A549 (cell line): ENCODE data around the gene TMPRSS9. TPM values are rescaled to one million over a fixed set of nuclear protein-coding genes. Genes with fewer than 3 reads are reported as not detected.
A peak's percentile ranks its signal among the peaks of the same experiment; 100 is the strongest.

Experiments
- ATAC-seq, 2 experiments: fragments of 200-7000 bp in 1 of 2; fragments of >200 bp in 1 of 2; cut with Nextera tagmentation in 1 of 2; cut with Tn5 transposase in 1 of 2; 3 replicates each; pipeline versions ENCODE4 v1.8.0 to v1.9.1; 2018 to 2020; ENCODE audit warnings: mild to moderate bottlenecking in 1 of 2, moderate library complexity in 1 of 2
- CTCF ChIA-PET: fragments of 300-600 bp; sonication (Branson Sonifier 250); formaldehyde crosslinking; extraction: SDS; loops from one replicate; lab custom pipeline; 2021; ENCODE audit warnings: antibody characterized with exemption, inconsistent platforms; lab: Yijun Ruan, JAX
- POLR2A ChIA-PET: fragments of 350-600 bp; formaldehyde crosslinking; extraction: SDS; loops from one replicate; lab custom pipeline; 2021; ENCODE audit warnings: antibody characterized with exemption, inconsistent platforms; lab: Yijun Ruan, JAX
- DNase-seq, 2 experiments: peaks; one replicate each; pipeline versions ENCODE4 v3.0.0 to v3.0.0-alpha.2; 2011 to 2016; ENCODE audit warnings: low read depth in 1 of 2, low spot score in 1 of 2
- FAIRE-seq: peaks from 2 replicates; lab custom pipeline; 2011; peaks lifted over from hg19 to GRCh38; lab: Jason Lieb, UNC
- H3K27ac ChIP-seq, 2 experiments: fragments of >200 bp; sonication (Bioruptor Twin); formaldehyde crosslinking; 3 replicates each; pipeline ENCODE4 v1.5.1; 2016 to 2017
- H3K4me1 ChIP-seq: fragments of >200 bp; sonication (Bioruptor Twin); formaldehyde crosslinking; 3 replicates; pipeline ENCODE4 v1.6.1; 2016
- H3K4me2 ChIP-seq: fragments of >200 bp; sonication (Bioruptor Twin); formaldehyde crosslinking; 3 replicates; pipeline ENCODE4 v1.6.1; 2016
- H3K4me3 ChIP-seq: fragments of >200 bp; sonication (Bioruptor Twin); formaldehyde crosslinking; 3 replicates; pipeline ENCODE4 v1.5.1; 2016
- H3K9me3 ChIP-seq: fragments of >200 bp; sonication (Bioruptor Twin); formaldehyde crosslinking; 3 replicates; pipeline ENCODE4 v1.6.1; 2016
- BHLHE40 ChIP-seq: IDR thresholded peaks from 2 replicates; pipeline ENCODE4 v1.6.1; 2012; ENCODE audit warnings: low read depth, low read length, inconsistent platforms
- CEBPB ChIP-seq, 2 experiments: fragments of >200 bp in 1 of 2; sonication (Bioruptor Twin) in 1 of 2; formaldehyde crosslinking in 1 of 2; IDR thresholded peaks; 2 replicates each; pipeline ENCODE4 v1.6.1; 2012 to 2016
- EHF ChIP-seq: fragments of 250-450 bp; sonication (Bioruptor Pico); IDR thresholded peaks from 2 replicates; pipeline ENCODE4 v1.5.0; 2020; ENCODE audit warnings: mild to moderate bottlenecking
- EHMT2 ChIP-seq: fragments of 200-600 bp; sonication (generic); IDR thresholded peaks from 2 replicates; pipeline ENCODE4 v1.6.1; 2016; ENCODE audit warnings: antibody characterized with exemption, low read depth, mild to moderate bottlenecking, moderate library complexity
- ESRRA ChIP-seq: fragments of 150-350 bp; IDR thresholded peaks from 2 replicates; pipeline ENCODE4 v1.6.1; 2014; ENCODE audit warnings: mild to moderate bottlenecking, low read length, borderline replicate concordance
- FOSB ChIP-seq: fragments of 250-450 bp; sonication (Bioruptor Pico); IDR thresholded peaks from 2 replicates; pipeline ENCODE4 v1.5.0; 2020; ENCODE audit warnings: mild to moderate bottlenecking, moderate library complexity
- HDAC2 ChIP-seq: fragments of 200-600 bp; sonication (generic); IDR thresholded peaks from 2 replicates; pipeline ENCODE4 v1.6.1; 2016
- HOXB13 ChIP-seq: fragments of 250-450 bp; sonication (Bioruptor Pico); IDR thresholded peaks from 2 replicates; pipeline ENCODE4 v1.5.0; 2020; ENCODE audit warnings: low read depth, mild to moderate bottlenecking, moderate library complexity
- HOXB5 ChIP-seq: fragments of 250-450 bp; sonication (Bioruptor Pico); IDR thresholded peaks from 2 replicates; pipeline ENCODE4 v1.5.0; 2020; ENCODE audit warnings: mild to moderate bottlenecking, moderate library complexity
- JUN ChIP-seq, 2 experiments: fragments of >200 bp; sonication (Bioruptor Twin); formaldehyde crosslinking; IDR thresholded peaks; 2 replicates in 1 of 2; 3 replicates in 1 of 2; pipeline ENCODE4 v1.6.1; 2016 to 2017
- KDM5A ChIP-seq: fragments of 200-600 bp; sonication (generic); IDR thresholded peaks from 2 replicates; pipeline ENCODE4 v1.6.1; 2016; ENCODE audit warnings: antibody characterized with exemption, mild to moderate bottlenecking
- MYC ChIP-seq: IDR thresholded peaks from 2 replicates; pipeline ENCODE4 v1.6.1; 2012; ENCODE audit warnings: mild to moderate bottlenecking, inconsistent platforms, low read length, improper control_type of control experiment, borderline replicate concordance
- PHF8 ChIP-seq: fragments of 200-600 bp; sonication (generic); IDR thresholded peaks from 2 replicates; pipeline ENCODE4 v1.6.1; 2016; ENCODE audit warnings: low read depth, mild to moderate bottlenecking, antibody characterized with exemption, moderate library complexity, borderline replicate concordance
- POLR2A ChIP-seq: IDR thresholded peaks from 2 replicates; pipeline ENCODE4 v1.6.1; 2012; ENCODE audit warnings: mild to moderate bottlenecking, low read length
- RAD21 ChIP-seq, 2 experiments: fragments of >200 bp in 1 of 2; sonication (Bioruptor Twin) in 1 of 2; formaldehyde crosslinking in 1 of 2; IDR thresholded peaks in 1 of 2; conservative IDR thresholded peaks in 1 of 2; 2 replicates in 1 of 2; 3 replicates in 1 of 2; pipeline ENCODE4 v1.6.1; 2012 to 2018; ENCODE audit warnings: inconsistent platforms in 1 of 2
- RCOR1 ChIP-seq: fragments of 150-350 bp; IDR thresholded peaks from 2 replicates; pipeline ENCODE4 v1.6.1; 2014; ENCODE audit warnings: antibody characterized with exemption, low read length, low read depth
- RNF2 ChIP-seq: fragments of 200-600 bp; sonication (generic); IDR thresholded peaks from 2 replicates; pipeline ENCODE4 v1.6.1; 2016; ENCODE audit warnings: low read depth, mild to moderate bottlenecking, antibody characterized with exemption, moderate library complexity, borderline replicate concordance
- WGBS: methylation state at CpG from one replicate; pipeline ENCODE4 v1.1.6; 2017; ENCODE audit errors: missing lambda C conversion rate; 5-methylcytosine and 5-hydroxymethylcytosine counted together
- polyA plus RNA-seq, 4 experiments: library from polyadenylated mRNA; depleted of rRNA in 3 of 4; stranded (reverse); fragments of >200 nt; fragmentation: RNase III in 1 of 4; extraction: RNeasy Plus Mini Kit Qiagen cat#74134 plus additional on column Dnase treatment in 1 of 4; gene quantifications; 2 replicates in 3 of 4; 3 replicates in 1 of 4; pipeline ENCODE4 v1.2.3, GENCODE V29; 2011 to 2017
- TF ChIP-seq, protein P1 (sequence below): fragments of 250-450 bp; sonication (Bioruptor Pico); IDR thresholded peaks from 2 replicates; pipeline ENCODE4 v1.5.0; 2020; ENCODE audit warnings: low read depth, mild to moderate bottlenecking, moderate library complexity
- TF ChIP-seq, protein P2 (sequence below): fragments of 250-450 bp; sonication (Bioruptor Pico); IDR thresholded peaks from 2 replicates; pipeline ENCODE4 v1.5.0; 2021; ENCODE audit warnings: mild to moderate bottlenecking, moderate library complexity, borderline replicate concordance
- TF ChIP-seq, protein P3 (sequence below): fragments of 150-350 bp; IDR thresholded peaks from 2 replicates; pipeline ENCODE4 v1.6.1; 2014; ENCODE audit warnings: low read depth, mild to moderate bottlenecking, low read length
- TF ChIP-seq, protein P4 (sequence below): fragments of >200 bp; sonication (Bioruptor Twin); formaldehyde crosslinking; IDR thresholded peaks from 3 replicates; pipeline ENCODE4 v1.6.1; 2016
- TF ChIP-seq, protein P5 (sequence below): IDR thresholded peaks from 2 replicates; pipeline ENCODE4 v1.6.1; 2012
- TF ChIP-seq, protein P6 (sequence below): fragments of >200 bp; sonication (Bioruptor Twin); formaldehyde crosslinking; IDR thresholded peaks from 2 replicates; pipeline ENCODE4 v1.6.1; 2016
- TF ChIP-seq, protein P7 (sequence below): IDR thresholded peaks from 2 replicates; pipeline ENCODE4 v1.6.1; 2012; ENCODE audit warnings: low read depth, borderline replicate concordance

The TMPRSS9 gene
- polyA plus RNA-seq, 2 of the 4 experiments (the other 2 are of a cell fraction), result 0.01 TPM; not detected in 1

DNA sequence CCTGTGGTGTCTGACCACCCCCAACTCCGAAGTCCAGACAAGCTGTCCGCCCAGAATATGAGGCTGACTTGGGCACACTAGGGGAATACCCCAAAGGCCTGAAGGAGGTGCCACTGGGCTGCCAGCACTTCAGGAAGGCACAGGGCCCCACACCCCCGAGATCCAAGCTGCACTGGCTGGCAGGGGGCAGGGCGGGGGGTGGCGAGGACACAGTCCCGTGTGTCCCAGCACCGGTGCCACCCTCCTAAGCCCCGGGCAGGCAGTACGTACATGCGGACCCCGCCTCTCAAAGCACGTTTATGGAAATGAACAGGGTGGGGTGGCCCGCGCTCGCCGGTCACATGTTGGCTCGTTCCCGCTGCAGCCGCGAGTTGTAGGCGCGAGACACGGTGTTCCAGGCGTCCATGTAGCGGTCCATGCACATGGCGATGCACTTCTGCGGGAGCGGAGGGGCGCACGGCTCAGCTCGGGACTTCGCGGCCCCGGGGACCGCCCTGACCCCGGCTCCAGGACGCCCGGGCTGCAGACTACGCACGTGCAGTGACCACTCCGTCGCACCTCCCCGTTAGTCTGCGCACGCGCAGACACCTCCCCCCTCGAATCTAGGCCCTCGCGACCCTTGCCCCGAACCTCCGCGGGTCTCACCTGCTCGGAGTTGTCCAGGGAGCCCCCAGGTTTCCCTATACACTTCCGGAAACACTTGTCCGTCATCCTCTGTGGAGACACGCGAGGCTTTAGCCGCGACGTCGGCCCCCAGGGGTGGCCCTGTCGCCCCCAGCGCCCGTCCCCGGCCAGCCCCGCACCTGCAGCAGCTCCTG is 66.8 kb downstream of the TMPRSS9 start (continued):
- TF ChIP-seq, protein P1, sequence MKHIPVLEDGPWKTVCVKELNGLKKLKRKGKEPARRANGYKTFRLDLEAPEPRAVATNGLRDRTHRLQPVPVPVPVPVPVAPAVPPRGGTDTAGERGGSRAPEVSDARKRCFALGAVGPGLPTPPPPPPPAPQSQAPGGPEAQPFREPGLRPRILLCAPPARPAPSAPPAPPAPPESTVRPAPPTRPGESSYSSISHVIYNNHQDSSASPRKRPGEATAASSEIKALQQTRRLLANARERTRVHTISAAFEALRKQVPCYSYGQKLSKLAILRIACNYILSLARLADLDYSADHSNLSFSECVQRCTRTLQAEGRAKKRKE, result 0 out of 2 replicates have a peak, but pooled peaks have one; percentile 50
- TF ChIP-seq PHF8 (peak; percentile 49; the same call in 1 of the 2 replicates), CEBPB (IDR thresholded peaks at IDR 0.05) (no peak), KDM5A (no peak), EHMT2 (no peak), ESRRA (no peak)
- TF ChIP-seq, protein P2, sequence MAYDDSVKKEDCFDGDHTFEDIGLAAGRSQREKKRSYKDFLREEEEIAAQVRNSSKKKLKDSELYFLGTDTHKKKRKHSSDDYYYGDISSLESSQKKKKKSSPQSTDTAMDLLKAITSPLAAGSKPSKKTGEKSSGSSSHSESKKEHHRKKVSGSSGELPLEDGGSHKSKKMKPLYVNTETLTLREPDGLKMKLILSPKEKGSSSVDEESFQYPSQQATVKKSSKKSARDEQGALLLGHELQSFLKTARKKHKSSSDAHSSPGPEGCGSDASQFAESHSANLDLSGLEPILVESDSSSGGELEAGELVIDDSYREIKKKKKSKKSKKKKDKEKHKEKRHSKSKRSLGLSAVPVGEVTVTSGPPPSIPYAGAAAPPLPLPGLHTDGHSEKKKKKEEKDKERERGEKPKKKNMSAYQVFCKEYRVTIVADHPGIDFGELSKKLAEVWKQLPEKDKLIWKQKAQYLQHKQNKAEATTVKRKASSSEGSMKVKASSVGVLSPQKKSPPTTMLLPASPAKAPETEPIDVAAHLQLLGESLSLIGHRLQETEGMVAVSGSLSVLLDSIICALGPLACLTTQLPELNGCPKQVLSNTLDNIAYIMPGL (CRISPR knock-in tag), result no peak
- TF ChIP-seq, protein P3, sequence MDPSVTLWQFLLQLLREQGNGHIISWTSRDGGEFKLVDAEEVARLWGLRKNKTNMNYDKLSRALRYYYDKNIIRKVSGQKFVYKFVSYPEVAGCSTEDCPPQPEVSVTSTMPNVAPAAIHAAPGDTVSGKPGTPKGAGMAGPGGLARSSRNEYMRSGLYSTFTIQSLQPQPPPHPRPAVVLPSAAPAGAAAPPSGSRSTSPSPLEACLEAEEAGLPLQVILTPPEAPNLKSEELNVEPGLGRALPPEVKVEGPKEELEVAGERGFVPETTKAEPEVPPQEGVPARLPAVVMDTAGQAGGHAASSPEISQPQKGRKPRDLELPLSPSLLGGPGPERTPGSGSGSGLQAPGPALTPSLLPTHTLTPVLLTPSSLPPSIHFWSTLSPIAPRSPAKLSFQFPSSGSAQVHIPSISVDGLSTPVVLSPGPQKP, result no peak
- TF ChIP-seq, protein P4, sequence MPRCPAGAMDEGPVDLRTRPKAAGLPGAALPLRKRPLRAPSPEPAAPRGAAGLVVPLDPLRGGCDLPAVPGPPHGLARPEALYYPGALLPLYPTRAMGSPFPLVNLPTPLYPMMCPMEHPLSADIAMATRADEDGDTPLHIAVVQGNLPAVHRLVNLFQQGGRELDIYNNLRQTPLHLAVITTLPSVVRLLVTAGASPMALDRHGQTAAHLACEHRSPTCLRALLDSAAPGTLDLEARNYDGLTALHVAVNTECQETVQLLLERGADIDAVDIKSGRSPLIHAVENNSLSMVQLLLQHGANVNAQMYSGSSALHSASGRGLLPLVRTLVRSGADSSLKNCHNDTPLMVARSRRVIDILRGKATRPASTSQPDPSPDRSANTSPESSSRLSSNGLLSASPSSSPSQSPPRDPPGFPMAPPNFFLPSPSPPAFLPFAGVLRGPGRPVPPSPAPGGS, result no peak; the same call in 2 of the 3 replicates
- TF ChIP-seq, protein P5, sequence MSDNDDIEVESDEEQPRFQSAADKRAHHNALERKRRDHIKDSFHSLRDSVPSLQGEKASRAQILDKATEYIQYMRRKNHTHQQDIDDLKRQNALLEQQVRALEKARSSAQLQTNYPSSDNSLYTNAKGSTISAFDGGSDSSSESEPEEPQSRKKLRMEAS, result peak; percentile 90

DNA sequence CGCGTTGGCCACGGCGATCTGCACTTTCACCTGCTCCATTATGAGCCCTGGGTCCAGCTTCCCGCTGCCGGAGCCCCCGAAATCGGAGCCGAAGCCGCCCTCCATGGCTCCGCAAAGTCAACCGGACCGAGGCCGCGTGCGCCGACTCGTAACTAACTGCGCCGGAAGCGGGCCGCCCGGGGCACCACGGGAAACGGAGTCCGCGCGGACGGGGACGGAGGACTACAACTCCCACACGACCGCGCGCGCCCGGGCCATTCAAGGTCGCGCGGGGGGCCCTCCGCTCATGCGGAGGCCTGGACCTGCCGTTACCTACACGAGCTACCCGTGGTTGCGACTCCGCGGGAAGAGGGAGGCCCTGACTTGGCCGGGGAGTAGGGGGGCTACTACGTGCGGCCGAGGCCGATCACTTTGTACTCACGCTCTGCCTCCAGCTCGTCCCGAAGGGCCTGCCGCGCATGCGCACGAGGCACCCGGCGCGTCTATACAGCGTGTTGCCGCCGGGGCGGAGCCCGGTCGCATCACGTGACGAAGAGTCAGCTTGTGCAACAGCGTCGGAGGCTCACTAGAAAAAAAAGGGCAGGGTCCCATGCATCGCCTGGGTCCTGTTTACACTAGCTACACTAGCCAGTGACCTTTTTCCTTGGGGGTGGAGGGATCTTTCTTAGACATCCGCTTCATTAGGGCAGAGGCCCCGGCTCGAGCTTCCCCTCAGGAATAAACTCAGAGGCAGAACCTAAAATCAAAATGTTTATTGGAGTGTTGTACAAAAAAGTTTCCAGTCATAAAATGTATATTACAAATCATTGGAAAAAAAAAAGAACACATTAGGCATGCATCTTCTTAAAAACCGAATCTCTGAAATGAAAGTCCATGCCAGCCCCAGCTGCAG is 67.6 kb downstream of the TMPRSS9 start, which contains the start of gene TIMM13:
TIMM13 (minus strand) TSS at position 158 of the 892 bp plus-strand sequence; CDS start at position 105, 53 bp downstream.
- FAIRE-seq, result no peak
- TF ChIP-seq RCOR1, result no peak
- TF ChIP-seq JUN (IDR thresholded peaks at IDR 0.05), result peak; percentile 45 to 80; a peak in 2 of 5 replicates
- TF ChIP-seq CEBPB (IDR thresholded peaks at IDR 0.05), result peak; percentile 45 to 88; a peak in 3 of 4 replicates
- TF ChIP-seq HOXB13 (CRISPR knock-in tag), result 0 out of 2 replicates have a peak, but pooled peaks have one; percentile 29
- TF ChIP-seq RNF2, result no peak
- TF ChIP-seq MYC, result peak; percentile 90
- no peak for TF ChIP-seq RAD21 (conservative IDR thresholded peaks at IDR 0.05 in 1 of 2, IDR thresholded peaks at IDR 0.05 in 1 of 2)
- TF ChIP-seq HDAC2, result no peak
- TF ChIP-seq, protein P4, result peak; percentile 41; the same call in 1 of the 3 replicates
- TF ChIP-seq FOSB (CRISPR knock-in tag), result no peak
- TF ChIP-seq, protein P6, sequence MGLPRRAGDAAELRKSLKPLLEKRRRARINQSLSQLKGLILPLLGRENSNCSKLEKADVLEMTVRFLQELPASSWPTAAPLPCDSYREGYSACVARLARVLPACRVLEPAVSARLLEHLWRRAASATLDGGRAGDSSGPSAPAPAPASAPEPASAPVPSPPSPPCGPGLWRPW, result no peak
- TF ChIP-seq BHLHE40, result no peak
- TF ChIP-seq, protein P5, result peak; percentile 88
- TF ChIP-seq, protein P7, sequence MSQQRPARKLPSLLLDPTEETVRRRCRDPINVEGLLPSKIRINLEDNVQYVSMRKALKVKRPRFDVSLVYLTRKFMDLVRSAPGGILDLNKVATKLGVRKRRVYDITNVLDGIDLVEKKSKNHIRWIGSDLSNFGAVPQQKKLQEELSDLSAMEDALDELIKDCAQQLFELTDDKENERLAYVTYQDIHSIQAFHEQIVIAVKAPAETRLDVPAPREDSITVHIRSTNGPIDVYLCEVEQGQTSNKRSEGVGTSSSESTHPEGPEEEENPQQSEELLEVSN, result no peak
- TF ChIP-seq POLR2A, result peak; percentile 4; the same call in 1 of the 2 replicates
- no peak for TF ChIP-seq HOXB5 (CRISPR knock-in tag)
- TF ChIP-seq EHF (CRISPR knock-in tag), result no peak

More for the DNA sequence above, 67.6 kb downstream of the TMPRSS9 start, which contains the start of gene TIMM13:
- Histone ChIP-seq H3K4me2 (peak within 1 kb of the TSS; percentile 97), H3K4me3 (peak within 1 kb of the TSS; percentile 95), H3K27ac (peak within 1 kb of the TSS; percentile 97 to 99), H3K4me1 (peaks cover 17% of the 10 kb centered on the region; the same call in 2 of the 3 replicates), H3K9me3 (no peaks in the 10 kb centered on the region)
- peak; percentile 87 to 90 for ATAC-seq
- ChIA-PET POLR2A (interaction anchor here (0.6 to 1.9 kb wide), 10 partner anchors 10 to 276 kb away, joined by 3 to 16 read pairs (median 3); partner anchors contain the start of genes AP3D1, GADD45B and LMNB2), CTCF (interaction anchor here (0.6 to 1.7 kb wide), 9 partner anchors 13 to 1229 kb away, joined by 3 to 10 read pairs (median 4); no protein-coding TSS in a partner anchor)
- peak; percentile 78 to 94 for DNase-seq
- 6% methylated on average over 8 of the region's 77 CpGs for WGBS
